Fibroblast of lung (primary cell): ENCODE measurements around the gene TNIK.

Experiments used
- EZH2 ChIP-seq: IDR thresholded peaks from 2 replicates; pipeline ENCODE4 v1.5.1; 2012; ENCODE audit warnings: low read length, control low read depth, mild to moderate bottlenecking; ENCODE audit errors: missing control alignments
- TF ChIP-seq, protein P1 (sequence below), 2 donors: IDR thresholded peaks in 1 of 2; conservative IDR thresholded peaks in 1 of 2; 1 replicate in 1 of 2; 2 replicates in 1 of 2; pipeline ENCODE4 v1.5.1; 2011 to 2012; ENCODE audit warnings: low read length in 2 of 2, control low read depth in 1 of 2, inconsistent platforms in 1 of 2, low read depth in 1 of 2, mild to moderate bottlenecking in 1 of 2

DNA sequence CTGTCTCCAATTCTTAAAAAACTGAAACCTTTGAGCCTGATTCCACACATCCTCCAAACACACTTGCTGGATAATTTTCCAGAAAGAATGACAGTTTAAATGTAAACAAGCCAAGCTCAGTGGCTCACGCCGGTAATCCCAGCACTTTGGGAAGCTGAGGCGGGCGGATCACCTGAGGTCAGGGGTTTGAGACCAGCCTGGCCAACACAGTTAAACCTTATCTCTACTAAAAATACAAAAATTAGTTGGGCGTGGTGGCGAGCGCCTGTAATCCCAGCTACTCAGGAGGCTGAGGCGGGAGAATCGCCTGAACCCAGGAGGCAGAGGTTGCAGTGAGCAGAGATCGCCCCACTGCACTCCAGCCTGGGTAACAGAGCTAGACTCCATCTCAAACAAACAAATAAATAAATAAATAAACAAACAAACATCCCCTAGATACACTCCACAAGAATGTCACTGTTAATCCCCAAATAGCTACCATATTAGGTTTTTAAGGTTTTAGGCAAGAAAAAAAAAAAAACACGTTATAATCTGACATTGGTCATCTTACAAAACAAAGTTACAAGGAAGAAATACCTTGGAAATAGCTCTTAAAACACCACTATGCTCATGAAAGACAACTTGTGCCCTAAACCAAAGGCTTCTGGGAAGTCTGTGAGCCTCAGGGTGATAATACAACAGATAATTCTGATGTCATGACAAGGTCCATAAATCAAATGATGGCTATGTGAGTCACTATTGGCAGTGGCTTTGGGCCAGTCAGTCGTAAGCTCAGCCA is 13.2 kb downstream of the TNIK start:
- TF ChIP-seq EZH2 = no peak
- TF ChIP-seq, protein P1, sequence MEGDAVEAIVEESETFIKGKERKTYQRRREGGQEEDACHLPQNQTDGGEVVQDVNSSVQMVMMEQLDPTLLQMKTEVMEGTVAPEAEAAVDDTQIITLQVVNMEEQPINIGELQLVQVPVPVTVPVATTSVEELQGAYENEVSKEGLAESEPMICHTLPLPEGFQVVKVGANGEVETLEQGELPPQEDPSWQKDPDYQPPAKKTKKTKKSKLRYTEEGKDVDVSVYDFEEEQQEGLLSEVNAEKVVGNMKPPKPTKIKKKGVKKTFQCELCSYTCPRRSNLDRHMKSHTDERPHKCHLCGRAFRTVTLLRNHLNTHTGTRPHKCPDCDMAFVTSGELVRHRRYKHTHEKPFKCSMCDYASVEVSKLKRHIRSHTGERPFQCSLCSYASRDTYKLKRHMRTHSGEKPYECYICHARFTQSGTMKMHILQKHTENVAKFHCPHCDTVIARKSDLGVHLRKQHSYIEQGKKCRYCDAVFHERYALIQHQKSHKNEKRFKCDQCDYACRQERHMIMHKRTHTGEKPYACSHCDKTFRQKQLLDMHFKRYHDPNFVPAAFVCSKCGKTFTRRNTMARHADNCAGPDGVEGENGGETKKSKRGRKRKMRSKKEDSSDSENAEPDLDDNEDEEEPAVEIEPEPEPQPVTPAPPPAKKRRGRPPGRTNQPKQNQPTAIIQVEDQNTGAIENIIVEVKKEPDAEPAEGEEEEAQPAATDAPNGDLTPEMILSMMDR (conservative IDR thresholded peaks at IDR 0.05 in 1 of 2, IDR thresholded peaks at IDR 0.05 in 1 of 2; ENCODE audit: low read depth in 1 of 2, low read length in 2 of 2) = no peak
